ENCODE measurements around the gene THAP3.
A peak's percentile ranks its signal among the peaks of the same experiment; 100 is the strongest.

THAP3 gene

DNA sequence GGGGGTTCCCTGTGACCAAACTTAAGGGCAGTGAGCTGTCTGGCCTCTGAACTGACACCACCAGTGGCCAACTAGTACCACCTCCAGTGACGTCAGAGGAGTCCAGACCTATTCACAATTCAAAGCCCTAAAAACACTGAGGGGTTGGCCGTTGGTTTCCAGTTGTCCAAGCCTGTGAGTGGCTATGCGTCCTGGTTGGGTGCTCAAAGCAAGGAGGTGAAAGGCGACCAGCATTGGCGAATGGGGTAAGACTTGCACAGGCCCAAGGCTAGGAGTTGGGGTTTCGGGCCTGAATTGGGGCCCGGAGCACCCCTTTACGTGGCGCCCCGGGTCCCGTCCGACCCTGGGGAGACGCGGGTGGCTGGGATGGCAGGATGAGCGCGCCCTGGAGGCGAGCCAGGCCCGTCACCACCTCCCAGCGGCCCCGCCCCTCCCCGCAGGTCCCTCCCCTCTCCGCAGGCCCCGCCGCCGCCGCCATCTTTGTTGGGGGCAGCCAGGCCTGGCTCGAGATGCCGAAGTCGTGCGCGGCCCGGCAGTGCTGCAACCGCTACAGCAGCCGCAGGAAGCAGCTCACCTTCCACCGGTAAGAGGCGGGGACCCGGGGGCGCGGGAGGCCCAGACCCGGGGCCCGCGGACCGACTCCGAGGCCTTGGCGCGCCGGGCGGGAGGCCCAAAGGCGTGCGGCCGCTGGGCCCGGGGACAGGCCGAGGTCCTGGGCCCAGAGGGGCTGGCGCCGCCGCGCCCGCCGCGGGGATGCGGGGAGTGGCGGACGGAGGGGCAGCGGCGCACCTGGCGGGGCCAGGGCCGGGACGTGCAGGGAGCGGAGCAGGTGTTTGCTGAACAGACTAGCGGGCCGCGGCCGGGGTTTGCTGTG is at the start of gene THAP3:
Gene THAP3 (plus strand): TSS at position 159 of the 874 bp plus-strand sequence. CDS start 351 bp downstream, at position 510.
- DNase-seq (ENCODE audit: low read depth in 2 of 2): peak; percentile 82 to 83

DNA sequence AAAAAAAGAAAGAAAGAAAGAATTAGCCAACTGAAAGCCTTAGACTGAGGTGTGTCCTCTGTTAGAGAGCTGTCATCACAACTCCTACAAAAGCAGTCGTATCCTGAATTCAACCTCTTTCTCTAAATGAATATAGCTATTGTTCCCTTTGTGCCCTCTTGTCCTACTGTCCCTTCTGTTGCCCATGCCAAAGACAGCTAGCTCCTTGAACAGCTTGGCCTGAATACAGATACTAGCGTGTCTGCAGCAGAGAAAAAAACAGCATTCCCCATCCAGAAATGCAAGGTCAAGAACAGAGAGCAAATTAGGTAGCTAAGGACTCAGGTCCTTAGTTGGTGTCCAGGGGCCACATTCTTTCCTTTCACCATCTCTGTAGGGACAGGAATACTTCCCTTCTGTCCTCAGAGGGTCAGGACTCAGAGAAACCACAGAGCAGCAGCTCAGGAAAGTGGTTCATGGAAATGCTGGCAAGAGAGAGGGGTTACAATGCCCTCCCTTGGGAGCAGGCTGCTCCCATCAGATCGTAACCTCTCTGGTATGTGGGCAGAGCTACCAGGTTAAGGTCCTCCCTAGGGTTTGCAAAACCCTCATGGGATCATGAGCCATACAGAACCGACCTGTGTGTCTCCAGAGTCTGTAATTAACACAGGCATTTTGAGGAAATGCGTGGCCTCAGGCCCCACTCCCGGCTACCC is 46.7 kb upstream of the THAP3 start:
- DNase-seq (ENCODE audit: low read depth in 2 of 2): no peak

GRCh38 chr1:6578624-6579373 is 45.9 kb upstream of the THAP3 start:
- DNase-seq (ENCODE audit: low read depth in 2 of 2): no peak

GRCh38 chr1:6579374-6580118 is 45.1 kb upstream of the THAP3 start, which contains the start of gene ZBTB48:
TSS of gene ZBTB48 (plus strand) at chr1:6579994. CDS start at chr1:6580610, 616 bp downstream.
- peak; percentile 92 to 93 for DNase-seq (ENCODE audit: low read depth in 2 of 2)

GRCh38 chr1:6580119-6580592 is 44.5 kb upstream of the THAP3 start:
- DNase-seq (ENCODE audit: low read depth in 2 of 2): no peak

- DNase-seq (ENCODE audit: low read depth in 2 of 2): no peak
Measured at GRCh38 chr1:6580593-6581409, 43.9 kb upstream of the THAP3 start.

DNA sequence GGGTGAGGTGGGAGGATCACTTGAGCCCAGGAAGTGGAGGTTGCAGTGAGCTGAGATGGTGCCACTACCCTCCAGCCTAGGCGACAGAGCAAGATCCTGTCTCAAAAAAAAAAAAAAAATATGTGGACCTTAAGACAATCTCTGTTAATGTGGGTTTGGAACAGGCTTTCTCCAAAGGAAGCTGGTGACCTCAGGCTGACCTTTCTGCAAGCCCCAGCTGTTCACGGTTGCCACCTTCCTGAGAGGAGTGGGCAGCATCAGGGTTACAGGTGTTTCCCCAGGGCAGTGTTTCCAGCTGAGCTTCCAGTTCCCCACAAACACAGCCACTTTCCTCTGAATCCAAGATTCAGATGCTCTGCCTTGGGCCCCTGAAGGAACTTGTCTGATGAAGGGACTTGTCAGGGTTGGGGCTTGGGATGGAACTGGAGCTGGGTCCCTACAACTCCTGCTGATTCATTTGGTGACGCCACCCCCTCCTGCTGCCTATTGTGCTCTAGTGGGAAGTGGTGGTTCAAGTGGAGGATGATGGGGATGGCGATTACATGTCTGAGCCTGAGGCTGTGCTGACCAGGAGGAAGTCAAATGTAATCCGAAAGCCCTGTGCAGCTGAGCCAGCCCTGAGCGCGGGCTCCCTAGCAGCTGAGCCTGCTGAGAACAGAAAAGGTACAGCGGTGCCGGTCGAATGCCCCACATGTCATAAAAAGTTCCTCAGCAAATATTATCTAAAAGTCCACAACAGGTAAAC is 42.9 kb upstream of the THAP3 start:
- DNase-seq (ENCODE audit: low read depth in 2 of 2): no peak

GRCh38 chr1:6582370-6582769 is 42.3 kb upstream of the THAP3 start:
- no peak for DNase-seq (ENCODE audit: low read depth in 2 of 2)

DNA sequence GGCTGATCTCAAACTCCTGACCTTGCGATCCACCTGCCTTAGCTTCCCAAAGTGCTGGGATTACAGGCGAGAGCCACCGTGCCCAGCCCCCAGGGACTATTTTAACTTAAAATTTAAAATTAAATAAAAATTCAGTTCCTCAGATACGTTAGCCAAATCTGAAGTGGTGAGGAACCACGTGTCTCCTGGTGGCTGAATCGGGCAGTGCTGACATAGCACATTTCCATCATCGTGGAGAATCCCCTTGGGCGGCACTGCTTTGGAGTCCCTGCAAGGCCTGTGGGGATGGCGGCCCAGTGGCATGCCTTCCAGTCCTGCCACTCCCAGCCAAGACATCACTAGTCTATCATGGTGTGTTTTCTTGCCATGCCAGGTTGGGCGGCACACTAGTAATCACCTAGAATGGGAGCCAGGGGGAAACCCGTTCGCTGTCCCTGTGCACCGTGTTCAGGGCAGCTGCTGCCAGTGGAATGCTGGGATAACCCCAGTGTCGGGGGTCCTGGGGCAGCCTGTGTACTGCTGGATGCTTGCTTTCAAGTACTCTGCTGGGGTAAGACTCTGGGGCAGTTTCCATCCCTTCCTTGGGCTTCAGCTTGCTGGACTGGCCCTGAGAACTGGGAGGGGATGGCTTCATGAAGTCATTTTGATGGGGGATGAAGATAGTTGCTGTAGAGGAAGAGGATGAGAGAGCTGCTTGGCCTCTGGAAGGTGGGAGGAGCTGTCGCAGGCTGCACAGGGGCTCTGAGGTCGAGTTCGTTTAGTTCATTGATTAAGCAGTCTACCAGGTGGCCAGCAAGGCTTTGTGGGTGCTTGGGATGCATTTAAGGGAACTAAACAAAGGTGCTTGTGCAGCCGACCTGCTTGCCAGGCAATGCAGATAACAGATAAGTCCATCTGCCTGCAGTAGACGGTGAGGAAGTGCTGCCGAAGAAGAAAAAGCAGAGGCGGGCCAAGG is 40.3 kb upstream of the THAP3 start:
- DNase-seq (ENCODE audit: low read depth in 2 of 2): no peak

DNA sequence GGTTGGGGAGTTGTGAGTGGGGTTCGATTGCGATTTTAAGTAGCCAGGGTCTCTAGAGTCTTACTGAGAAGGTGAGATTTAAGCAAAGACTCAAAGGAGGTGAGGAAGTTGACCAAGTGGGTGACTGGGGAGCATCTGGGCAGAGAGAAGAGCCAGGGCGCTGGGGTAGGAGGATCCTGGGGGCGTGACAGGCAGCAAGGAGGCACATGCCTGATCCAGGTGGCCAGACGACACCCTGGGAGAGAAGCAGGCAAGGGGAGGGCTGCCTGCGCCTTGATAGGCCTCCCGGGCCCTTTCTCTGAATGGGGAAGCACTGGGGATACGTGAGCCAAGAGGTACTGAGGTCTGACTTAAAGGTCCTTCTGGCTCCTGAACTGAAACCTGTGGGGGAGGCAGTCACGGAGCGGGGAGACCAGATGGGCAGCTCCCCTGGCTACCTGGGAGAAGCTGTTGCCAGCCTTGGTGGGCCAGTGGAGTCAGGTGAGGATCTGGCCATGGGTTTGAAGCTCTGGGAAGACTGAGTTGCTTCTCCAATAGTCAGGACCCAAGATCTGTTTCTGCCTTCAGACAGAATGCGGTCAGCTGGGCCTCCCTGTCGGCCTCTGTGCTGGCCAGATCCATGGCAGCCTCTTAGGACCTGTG is 39.5 kb upstream of the THAP3 start:
- no peak for DNase-seq (ENCODE audit: low read depth in 2 of 2)

- no peak for DNase-seq (ENCODE audit: low read depth in 2 of 2)
Measured at GRCh38 chr1:6585841-6586240, 38.8 kb upstream of the THAP3 start.

DNA sequence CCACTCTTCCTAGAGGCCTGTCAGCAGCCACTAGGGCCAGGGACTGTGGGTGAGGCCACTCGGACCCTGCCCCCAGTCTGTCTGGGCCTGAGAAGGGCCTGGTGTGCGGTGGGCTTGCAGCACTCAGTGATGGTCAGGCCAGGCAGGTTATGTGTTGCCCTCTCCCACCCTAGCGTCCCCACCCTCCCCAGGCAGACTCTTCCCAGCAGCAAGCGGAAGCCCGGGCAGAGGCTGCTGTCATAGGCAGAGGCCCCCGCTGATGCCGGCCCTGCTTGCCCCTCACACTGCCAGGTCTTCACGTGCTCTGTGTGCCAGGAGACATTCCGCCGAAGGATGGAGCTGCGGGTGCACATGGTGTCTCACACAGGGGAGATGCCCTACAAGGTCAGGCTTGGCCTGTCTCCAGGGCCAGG is 38.3 kb upstream of the THAP3 start:
- DNase-seq (ENCODE audit: low read depth in 2 of 2): no peak

DNA sequence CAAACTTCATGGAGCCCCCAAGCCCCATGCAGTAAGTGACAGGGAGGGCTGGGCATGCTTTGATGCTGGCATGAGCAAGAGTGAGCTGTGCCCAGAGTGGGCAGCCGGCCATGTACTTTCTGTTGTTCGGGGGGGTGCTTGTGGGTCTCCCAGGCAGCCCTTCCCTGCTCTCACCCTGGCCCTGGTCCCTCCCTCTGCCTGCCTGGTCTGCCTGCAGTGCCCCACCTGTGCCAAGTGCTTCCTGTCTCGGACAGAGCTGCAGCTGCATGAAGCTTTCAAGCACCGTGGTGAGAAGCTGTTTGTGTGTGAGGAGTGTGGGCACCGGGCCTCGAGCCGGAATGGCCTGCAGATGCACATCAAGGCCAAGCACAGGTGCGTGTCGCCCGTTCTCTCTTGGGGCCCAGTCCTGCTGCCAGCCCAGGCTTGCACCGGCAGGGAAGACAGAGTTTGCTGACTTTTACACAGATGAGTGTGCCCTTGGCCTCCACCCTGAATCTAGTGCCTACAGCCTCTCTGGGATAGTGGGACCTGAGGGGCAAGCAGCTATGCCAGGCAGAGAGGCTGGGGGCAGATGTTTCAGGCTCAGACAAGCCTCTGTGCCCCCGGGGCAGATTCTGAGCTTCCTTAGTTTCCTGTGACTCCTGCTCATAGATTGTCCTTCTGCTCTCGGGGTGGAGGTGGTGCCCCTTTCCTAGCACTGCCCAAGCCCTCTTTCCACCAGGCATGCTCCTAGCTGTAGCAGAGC is 37.2 kb upstream of the THAP3 start:
- DNase-seq (ENCODE audit: low read depth in 2 of 2): no peak

DNA sequence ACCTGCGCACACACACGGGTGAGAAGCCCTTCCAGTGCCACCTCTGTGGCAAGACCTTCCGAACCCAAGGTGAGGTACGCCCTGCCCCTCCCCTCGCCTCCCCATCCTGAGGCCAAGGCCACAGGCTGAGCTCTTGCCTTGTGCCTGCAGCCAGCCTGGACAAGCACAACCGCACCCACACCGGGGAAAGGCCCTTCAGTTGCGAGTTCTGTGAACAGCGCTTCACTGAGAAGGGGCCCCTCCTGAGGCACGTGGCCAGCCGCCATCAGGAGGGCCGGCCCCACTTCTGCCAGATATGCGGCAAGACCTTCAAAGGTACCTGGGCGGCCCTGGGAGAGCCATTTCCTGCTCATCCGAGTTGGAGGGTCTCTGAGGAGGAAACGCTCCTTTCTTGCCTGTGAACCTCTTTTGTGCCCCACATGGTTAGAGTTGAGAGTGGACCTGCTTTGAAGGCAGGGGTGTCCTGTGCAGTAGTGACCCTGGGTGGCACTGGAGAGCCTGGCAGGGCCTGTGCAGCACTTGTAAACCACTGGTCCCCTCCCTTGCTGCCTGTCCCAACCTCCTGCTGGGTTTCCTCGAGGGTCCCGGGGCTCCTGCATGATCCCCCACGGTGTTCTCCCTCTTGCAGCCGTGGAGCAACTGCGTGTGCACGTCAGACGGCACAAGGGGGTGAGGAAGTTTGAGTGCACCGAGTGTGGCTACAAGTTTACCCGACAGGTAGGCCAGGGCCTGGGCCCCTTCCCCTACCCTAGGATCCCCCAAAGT is 36.4 kb upstream of the THAP3 start:
- DNase-seq (ENCODE audit: low read depth in 2 of 2): no peak

GRCh38 chr1:6588893-6589520 is 35.7 kb upstream of the THAP3 start:
- DNase-seq (ENCODE audit: low read depth in 2 of 2): no peak

DNA sequence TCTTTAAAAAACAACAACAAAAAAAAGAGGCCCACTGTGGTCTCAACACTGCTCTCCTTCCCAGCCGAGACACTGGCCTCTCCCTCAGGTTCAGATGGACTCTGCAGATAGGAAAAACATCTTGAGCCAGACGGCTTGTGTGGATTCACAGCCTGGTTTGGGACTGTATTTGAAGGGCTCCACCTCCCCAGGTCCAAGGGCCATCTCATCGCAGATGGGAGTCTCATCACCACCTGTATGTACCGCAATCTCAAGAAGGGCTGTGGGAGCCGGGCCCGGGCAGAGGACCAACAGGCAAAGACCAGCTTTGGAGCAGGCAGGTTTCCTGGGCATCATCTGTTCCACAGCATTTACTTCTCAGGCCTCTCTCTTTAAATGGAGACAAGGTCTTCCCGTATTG is 34.6 kb upstream of the THAP3 start:
- no peak for DNase-seq (ENCODE audit: low read depth in 2 of 2)
